Subcutaneous adipose tissue (tissue), 4 donors: ENCODE data around the gene CRADD. TPM values are rescaled to one million over a fixed set of nuclear protein-coding genes. Genes with fewer than 3 reads are reported as not detected.

Source experiments
- total RNA-seq, 4 donors: library from RNA; depleted of rRNA; stranded (reverse); fragments of >200 nt; gene quantifications; one replicate each; pipeline ENCODE4 v1.1.0, GENCODE V29; 2016
- TF ChIP-seq, protein P1 (sequence below): fragments of 450-650 bp; IDR thresholded peaks from one replicate; pipeline ENCODE4 v1.5.1; 2016; ENCODE audit warnings: low read depth, mild to moderate bottlenecking, control low read depth, antibody characterized with exemption, moderate library complexity

Gene CRADD
- total RNA-seq, 4 donors from 2014 or later = 22.5 to 43.7 (median 39.3) TPM

- TF ChIP-seq, protein P1, sequence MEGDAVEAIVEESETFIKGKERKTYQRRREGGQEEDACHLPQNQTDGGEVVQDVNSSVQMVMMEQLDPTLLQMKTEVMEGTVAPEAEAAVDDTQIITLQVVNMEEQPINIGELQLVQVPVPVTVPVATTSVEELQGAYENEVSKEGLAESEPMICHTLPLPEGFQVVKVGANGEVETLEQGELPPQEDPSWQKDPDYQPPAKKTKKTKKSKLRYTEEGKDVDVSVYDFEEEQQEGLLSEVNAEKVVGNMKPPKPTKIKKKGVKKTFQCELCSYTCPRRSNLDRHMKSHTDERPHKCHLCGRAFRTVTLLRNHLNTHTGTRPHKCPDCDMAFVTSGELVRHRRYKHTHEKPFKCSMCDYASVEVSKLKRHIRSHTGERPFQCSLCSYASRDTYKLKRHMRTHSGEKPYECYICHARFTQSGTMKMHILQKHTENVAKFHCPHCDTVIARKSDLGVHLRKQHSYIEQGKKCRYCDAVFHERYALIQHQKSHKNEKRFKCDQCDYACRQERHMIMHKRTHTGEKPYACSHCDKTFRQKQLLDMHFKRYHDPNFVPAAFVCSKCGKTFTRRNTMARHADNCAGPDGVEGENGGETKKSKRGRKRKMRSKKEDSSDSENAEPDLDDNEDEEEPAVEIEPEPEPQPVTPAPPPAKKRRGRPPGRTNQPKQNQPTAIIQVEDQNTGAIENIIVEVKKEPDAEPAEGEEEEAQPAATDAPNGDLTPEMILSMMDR = no peak
Measured at GRCh38 chr12:93753285-93753684, 76.1 kb downstream of the CRADD start.

DNA sequence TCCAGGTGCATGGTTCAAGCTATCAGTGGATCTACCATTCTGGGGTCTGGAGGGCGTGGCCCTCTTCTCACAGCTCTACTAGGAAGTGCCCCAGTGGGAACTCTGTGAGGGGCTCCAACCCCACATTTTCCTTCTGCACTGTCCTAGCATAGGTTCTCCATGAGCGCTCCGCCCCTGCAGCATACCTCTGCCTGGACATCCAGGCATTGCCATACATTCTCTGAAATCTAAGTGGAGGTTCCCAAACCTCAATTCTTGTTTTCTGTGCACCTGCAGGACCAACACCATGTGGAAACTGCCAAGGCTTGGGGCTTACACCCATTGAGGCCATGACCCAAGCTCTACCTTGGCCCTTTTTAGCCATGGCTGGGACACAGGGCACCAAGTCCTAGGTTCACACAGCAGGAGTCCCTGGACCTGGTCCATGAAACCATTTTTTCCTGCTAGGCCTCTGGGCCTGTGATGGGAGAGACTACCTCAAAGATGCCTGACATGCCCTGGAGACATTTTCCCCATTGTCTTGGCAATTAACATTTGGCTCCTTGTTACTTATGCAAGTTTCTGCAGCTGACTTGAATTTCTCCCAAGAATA lies 76.8 kb downstream of the CRADD start:
- TF ChIP-seq, protein P1 = no peak

DNA sequence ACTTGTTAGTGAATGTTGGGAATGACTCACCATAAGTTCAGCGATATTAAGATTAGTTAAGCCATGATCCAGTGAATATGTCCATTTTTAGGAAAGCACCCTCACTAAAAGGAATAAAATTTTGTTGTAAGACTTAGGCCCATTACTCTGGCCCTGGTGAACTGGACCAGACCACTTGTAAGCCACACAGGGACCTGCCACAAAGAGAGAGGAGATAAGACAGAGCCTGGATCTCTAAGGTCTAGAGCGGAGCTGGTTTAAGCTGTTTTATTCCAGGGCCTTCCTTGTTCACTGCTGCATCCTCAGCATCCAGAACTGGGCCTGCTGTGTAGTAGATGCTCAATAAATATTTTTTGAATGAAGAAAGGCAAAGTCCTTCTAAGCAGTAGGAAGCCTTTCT lies 79.1 kb downstream of the CRADD start:
- TF ChIP-seq, protein P1 = no peak

DNA sequence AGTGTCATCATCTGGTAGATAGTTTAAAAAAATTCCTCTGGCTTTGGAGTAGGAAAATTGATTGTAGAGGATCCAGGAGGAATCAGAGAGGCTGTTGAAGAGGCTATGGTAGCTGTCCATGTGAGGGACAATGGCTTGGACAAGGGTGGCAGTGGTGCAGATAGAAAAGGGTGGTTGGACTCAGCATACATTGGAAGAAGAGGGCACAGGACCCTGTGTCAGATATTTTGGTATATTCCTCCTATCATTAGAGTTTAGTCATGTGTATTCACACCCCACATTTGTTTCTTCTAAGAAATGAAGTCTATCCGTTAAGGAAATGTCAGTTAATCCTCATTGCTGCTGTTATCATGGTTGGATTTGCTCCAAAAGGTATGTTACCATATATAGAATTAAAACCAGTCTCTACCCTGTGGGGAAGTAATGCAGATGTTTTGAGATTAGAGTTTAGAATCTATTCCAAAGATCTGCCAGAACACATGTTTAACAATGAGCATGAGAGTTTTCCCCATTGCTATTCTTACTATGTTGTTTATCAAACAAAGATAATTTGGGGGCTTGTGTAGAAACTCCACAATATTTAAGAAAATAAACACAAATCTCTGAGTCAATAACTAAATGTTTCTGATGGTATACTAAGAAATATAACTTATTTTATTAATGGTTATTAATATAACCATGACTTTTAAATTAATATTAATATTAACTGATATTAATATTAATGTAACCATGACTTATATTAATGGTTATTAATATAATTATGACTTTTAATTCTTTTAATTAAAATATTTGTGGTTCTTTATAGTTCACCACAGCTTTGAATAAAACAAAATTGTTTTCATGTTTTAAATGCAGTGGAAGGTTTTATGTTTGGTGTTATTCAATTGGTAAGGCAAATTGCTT lies 80.9 kb downstream of the CRADD start:
- TF ChIP-seq, protein P1 = no peak

GRCh38 chr12:93758801-93759373 lies 81.7 kb downstream of the CRADD start:
- TF ChIP-seq, protein P1 = no peak

DNA sequence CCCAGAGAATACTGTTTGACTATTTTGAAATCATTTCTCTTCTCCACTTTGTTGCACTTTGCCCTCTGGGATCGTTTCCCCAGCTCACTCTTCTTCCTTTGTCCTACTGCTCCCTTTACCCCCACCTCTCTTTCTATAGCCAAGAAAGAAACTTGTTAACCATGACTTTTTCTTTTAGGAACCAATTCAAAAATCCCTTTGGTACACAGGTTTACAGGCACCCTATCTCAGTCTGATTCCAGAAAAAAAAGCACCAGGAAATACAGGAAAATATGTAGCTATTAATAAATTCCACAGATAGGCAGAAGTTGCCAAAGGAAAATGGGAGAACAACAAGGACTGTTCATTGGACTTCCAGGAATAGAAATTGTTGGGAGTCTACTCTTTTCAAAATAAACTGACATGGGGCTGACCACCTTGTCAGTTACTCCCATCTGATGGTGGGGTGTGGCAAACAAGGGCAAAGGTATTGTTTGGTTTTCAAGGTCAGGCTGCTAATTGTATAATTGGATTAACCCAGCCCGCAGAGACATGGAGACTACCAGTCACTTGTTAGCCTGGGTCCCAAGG lies 82.4 kb downstream of the CRADD start:
- TF ChIP-seq, protein P1 = no peak
